Activated CD8-positive, alpha-beta memory T cell treated with anti-CD3 and anti-CD28 coated beads, Interleukin-2, amount 50 U/mL, for 48 hours (primary cell): Measurements from ENCODE around the gene LAMTOR4.

Experiments used
- DNase-seq: peaks from one replicate; pipeline ENCODE4 v3.0.0-alpha.2; 2020

The LAMTOR4 gene

DNA sequence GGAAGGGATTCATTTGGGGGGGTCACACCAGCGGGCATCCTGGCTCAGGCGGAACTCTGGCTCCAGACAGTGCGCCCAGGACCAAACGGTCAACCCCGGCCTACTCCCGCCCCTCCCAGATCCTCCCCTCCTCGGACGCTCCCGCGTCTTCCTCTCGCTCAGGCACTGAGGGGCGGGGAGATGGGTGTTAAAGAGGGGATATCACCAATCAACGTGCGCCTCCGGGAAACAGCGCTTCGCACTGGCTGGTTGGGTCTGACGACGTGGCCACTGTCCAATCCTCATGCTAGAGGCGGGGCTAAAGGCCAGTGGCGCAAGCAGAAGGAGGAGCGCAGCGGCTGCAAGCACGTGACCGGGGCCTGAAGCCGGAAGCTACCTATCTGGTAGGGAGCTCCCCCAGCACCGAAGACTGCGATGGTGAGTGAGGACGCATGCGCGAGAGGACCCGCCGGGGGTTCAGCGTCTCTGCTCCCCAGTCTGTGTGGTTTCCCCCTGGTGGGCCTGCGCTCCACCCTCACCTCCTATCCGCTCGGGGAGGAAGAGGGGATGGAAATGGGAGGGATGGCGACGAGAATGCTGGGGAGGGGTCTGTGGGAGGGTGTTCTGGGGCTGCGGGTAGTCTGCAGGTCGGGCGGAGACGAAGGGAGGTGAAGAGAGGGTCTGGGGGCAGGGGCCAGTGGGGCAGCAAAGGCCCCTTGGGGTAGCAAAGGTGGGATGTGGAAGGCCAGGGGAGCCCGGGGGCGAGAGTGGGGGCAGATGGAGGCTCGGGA, at the start of gene LAMTOR4:
LAMTOR4 (plus strand) TSS at position 360 of the 770 bp plus-strand sequence; CDS start at position 415, 55 bp downstream.
- DNase-seq, result peak; percentile 96

DNA sequence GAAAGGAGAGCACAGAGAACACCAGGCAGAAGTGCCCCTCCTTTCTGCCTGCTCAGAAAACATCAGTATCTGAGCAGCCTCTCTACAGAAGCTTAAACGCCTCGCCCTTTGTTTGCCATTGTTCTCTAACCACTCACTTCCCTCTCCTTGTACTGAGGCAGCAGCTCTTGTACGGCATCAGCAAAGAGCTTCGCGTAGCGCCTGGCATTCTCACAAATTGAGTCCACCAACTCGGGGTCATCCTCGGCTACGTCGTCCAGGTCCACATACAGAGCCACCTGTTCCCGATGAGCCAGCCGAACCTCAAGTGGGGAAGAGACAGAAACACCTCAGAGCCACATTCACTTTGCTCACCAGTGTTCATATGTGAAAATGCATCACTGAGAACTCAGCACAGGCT, 49.3 kb upstream of the LAMTOR4 start:
- no peak for DNase-seq

DNA sequence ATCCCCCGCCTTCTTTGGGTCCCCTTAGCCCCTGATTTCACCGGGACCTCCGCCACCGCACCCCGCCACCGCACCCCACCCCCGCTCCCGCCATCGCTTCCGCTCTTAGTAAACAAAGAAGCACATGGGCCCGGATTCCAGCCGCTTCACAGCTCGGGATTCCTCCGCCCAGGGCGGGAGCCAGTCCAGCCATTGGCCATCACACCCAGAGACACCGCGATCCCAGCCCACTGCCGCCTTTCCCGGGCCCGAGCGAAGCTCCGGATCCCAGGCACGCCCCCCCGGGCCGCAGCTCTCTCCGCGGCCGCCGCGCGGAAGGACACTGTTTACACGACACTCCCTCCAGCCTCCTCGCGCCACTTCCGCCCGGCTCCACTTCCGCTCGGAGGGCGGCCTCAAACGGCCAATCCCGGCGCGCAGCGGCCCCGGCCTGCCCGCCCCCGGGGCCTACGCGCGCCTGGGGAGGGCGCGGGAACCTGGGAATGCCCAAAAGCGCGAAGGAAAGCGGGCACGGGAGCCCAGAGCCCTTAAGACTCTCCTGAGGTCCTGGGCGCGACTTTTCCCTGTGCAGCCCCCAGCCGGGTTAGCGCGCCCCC, 48.2 kb upstream of the LAMTOR4 start:
- DNase-seq, result peak; percentile 93

DNA sequence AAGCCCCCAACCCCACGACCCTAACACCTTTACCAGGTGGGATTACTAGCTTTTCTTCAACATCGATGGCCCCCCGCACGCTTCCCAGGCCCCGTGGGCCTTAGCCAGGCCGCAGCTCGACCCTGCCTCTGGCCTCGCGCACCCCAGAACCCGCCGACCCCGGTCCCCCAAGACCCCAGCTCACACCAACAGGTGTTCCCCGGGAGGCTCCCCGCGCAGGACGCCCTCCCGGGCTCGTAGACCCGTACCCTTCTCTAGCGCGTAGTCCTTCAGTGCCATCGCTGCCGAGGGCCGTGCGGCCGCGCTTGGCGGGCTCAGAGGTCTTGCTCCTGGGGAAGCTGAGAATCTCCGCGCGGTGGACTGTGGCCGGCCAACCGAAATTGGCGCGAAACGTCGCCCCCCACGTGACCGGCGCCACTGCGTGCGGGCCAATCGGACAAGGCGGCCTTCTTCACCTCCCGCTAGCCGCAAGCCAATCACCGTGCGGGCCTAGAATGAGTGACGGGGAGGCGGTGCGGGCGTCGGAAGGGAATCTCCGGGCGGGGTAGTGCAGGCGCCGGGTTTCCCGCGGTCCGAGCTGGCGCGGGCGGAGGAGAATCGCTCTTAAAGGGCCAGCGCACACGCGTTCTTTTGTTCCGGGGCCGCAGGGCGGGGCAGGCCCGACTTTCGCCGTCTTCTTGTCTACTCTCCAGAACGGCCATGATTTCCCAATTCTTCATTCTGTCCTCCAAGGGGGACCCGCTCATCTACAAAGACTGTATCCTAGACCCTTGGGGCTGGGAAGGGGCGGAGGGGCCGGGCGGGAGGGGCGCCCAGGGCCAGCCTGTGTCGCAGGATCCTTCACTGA, 47.5 kb upstream of the LAMTOR4 start, which contains the start of the genes AP4M1 and MCM7:
AP4M1 (plus strand) TSS at position 628 of the 847 bp plus-strand sequence; CDS start at position 700, 72 bp downstream.
MCM7 (minus strand) TSS at position 382 of the 847 bp plus-strand sequence; CDS start at position 279, 103 bp downstream.
- DNase-seq, result peak; percentile 98

DNA sequence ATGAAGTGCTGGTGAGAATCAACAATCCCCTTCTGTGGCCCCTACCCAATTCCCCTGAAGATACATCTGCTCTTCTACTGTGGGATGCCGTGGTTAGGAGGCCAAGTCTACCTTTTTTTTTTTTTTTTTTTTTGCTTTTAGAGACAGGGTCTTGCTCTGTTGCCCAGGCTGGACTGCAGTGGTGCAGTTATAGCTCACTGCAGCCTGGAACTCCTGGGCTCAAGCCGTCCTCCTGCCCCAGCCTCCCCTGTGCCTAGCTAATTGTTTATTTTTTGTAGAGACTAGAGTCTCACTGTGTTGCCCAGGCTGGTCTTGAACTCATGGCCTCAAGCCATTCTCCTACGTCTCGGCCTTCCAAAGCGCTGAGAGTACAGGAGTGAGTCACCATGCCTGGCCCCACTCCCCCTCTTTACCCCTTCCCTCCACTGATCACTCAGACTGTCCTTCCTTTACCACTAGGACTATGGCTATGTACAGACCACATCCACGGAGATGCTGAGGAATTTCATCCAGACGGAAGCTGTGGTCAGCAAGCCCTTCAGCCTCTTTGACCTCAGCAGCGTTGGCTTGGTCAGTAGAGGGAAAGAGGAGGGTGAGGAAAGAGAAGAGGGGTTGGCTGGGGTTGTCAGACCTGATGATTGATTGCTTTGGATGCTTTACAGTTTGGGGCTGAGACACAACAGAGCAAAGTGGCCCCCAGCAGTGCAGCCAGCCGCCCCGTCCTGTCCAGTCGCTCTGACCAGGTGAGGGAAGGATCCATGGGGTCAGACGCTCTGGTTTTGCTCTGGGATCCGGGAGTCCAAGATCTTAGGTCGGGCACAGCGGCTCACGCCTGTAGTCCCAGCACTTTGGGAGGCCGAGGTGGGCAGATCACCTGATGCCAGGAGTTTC, 45.5 kb upstream of the LAMTOR4 start:
- no peak for DNase-seq

DNA sequence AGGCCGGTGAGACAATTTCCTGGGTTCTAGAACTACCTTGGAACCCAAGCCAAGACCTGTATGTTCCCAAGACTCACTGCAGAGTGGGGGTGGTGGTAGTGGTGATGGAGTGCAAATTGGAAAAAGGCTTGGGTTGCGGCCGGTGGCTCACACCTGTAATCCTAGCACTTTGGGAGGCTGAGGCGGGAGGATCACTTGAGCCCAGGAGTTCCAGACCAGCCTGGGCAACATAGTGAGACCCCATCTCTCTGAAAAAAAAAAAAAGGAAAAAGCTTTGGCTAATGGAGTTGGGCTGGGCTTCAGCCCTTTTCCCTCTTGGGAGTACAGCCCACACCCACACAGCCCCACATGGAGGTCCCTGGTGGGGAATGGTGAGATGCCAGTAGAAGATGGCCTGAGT, 43.2 kb upstream of the LAMTOR4 start:
- DNase-seq, result no peak

DNA sequence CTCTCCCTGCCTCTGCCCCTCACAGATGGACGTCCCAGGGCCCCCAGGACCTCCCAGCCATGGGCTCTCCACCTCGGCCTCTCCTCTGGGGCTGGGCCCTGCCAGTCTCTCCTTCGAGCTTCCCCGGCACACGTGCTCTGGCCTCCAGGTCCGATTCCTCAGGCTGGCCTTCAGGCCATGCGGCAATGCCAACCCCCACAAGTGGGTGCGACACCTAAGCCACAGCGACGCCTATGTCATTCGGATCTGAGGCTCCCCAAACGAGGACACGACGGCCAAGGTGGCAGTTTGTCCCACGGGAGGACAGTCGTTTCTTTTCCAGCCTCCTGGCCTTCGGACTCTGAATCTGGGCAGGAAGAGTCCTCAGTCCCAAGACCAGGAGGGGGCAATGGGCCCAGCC, 42.1 kb upstream of the LAMTOR4 start:
- no peak for DNase-seq

DNA sequence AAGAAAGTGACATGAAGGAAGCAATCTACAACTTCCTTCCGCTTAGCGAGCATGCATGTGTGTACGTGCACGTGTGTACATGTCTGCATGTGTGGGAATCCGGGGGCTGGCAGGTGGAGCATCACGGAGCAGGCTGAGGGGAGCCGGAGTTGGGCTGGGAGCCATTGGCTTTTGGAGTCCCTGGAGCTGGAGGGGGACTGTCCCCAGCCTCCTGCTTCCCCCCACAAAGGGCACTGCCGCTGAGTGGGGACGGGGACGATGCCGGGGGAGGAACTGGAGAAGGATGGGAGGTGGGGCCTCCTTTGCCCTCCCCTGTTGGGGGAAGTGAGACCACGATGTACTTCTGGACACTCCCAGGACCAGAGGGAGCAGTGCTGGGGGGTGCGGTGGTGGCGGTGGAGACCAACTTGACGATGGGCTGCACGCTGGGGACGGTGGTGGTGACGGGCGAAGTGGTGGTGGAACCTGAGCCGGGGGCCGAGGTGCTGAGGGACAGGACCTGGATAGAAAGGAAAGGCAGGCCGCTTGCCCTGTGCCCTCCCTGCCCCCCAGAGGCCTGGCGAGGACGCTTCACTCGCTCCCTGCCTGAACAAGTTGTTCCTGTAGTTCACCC, 41.5 kb upstream of the LAMTOR4 start:
- no peak for DNase-seq

DNA sequence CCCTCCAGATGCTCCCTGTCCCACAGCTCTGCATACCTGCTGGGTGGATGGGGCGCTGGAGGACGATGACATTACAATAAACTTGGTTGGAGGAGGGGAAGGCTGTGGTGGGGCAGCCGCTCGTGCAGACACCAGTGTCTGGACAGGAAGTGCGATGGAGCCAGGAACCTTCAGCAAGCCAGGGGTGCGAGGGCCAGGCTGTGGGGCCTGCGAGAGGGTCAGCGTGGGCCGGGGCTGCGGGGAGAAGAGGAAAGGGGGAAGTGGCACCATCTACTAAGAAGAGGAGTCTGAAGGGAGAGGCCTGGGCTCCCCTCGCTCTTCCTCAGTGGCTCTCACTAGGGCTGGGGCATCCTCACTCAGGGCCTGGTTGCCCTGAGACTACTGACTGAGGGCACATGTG, 40.8 kb upstream of the LAMTOR4 start:
- no peak for DNase-seq

DNA sequence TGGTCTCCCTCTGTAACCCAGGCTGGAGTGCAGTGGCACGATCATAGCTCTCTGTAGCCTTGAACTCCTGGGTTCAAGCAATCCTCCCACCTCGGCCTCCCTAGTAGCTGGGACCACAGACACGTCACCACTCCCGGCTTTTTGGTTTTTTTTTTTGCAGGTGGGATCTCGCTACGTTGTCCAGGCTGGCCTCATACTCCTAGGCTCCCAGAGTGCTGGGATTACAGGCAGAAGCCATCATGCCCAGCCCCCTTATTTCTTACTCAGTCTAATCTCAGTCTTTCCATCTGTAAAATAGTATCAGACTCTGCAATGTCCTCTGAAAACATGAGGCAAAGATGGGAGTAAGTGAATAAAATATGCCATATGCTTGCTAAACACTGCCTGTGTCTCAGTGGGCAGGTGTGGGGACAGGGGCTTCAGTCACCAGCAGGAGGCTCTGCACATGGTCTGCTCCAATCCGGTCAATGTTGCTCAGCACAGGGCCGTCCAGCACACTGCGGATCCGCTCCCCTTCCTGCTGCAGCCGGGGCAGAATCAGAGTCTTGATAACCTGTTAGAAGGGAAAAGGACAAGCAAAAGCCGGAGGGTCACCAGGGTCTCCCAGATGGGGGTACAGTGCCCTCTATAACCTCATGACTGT, 39.1 kb upstream of the LAMTOR4 start:
- DNase-seq, result no peak

DNA sequence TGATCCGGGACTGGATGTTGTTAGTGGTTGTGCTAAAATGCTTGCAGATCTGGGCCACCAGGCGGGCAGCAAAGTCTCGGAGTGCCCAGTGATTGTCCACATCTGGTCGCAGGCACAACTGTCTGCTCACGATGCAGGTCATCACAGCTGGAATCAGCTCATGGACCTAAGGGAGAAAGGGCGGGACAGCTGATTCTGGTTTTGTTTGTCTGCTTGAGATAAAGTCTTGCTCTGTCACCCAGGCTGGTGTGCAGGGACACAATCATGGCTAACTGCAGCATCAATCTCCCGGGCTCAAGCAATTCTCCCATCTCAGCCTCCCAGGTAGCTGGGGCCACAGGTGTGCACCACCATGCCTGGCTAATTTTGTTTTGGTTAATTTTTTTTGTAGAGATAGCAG, 37.6 kb upstream of the LAMTOR4 start:
- DNase-seq, result no peak

DNA sequence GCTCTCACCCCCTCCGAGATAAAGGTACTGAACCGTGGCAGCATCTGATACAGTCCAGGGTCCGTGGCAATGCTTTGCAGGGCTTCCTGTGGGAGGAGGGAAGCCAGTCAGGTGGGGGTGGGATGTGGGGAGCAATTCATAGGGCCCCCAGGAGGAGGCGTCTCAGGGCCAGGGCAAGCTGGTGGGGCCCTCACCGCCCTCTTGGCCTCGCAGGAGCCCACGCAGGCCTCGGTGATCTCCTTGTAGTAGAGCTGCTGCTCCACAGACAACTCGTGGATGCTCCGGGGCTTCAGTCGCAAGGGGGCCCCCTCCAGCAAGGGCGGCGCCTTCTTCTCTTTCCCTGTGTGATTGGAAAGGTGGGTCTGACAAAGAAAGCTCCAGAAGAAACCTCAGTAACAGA, 36.8 kb upstream of the LAMTOR4 start:
- DNase-seq, result no peak

DNA sequence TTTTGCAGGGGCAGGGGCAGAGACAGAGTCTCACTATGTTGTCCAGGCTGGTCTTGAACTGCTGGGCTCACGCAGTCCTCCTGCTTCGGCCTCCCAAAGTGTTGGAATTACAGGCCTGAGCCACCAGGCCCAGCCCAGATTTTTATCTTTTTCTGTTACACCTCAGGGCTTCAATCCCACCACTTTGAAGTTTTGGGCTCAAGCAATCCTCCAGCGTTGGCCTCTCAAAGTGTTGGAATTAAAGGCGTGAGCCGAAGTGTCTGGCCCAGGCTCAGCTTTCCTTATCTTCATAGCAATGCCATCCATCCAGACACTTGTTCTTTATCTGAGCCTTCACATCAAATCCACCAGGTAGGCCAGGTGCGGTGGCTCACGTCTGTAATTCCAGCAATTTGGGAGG, 33.7 kb upstream of the LAMTOR4 start:
- DNase-seq, result no peak

DNA sequence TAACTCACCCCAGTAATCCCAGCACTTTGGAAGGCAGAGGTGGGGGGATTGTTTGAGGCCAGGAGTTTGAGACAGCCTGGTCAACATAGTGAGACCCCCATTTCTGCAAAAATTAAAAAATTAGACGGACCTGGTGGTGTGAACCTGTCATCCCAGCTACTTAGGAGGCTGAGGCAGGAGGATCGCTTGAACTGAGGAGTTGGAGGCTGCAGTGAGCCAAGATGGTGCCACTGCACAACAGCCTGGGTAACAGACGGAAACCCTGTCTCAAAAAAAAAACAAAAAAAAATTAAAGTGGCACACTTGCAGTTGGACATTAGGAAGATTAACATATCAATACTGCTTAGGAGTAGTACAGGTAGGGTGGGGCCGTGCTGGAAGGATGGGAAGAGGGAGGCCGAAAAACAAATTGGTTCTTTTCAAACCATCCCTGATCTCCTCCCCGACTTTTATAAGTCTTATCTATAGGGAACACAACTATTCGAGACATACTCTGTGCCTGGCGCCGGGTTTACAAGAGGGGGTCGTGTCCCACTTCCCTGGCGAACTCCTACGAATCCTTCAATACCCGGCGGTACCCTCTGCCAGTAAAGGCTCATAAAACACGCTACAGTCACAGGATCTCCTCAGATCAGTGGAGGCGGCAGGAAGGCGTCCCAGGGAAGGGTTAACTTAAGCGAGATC, 30.2 kb upstream of the LAMTOR4 start:
- no peak for DNase-seq

DNA sequence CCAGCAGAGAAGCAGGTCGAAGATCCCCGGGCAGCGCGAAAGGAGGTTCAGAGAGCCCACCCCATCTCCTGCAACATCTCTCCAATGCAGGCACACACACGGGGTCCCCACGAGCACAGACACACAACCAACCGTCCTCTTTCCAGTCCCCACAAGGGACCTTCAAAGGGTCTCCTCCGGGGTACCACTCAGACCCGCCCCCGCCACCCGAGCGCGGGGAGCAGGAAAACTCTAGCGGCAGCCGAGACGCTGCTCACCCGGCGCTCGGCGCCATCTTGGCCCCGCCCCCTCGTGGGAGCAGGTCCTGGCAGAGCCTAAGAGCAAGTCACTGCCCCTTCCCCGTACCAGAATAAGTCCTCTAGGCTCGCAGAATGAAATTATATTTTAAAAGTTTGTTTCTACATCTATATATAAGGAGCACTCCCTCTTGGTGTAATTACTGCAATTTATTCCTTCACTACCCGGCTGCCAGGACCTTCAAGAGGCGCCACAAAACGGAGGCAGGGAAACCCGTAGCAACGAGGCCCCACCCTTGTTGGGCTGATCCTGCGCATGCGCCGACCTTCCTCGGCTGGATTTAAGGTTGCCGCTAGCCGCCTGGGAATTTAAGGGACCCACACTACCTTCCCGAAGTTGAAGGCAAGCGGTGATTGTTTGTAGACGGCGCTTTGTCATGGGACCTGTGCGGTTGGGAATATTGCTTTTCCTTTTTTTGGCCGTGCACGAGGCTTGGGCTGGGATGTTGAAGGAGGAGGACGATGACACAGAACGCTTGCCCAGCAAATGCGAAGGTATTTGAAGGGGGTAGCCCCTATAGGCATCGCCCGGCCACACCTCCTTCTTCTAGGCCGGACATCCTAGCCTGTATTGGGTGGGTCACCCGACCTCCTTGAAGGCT, 29.4 kb upstream of the LAMTOR4 start, which contains the start of the genes CNPY4 and TAF6:
CNPY4 (plus strand) TSS at position 563 of the 898 bp plus-strand sequence; CDS start at position 674, 111 bp downstream.
TAF6 (minus strand) TSS at position 287 of the 898 bp plus-strand sequence. CDS start 5,149 bp downstream, outside the sequence.
- peak; percentile 97 for DNase-seq

DNA sequence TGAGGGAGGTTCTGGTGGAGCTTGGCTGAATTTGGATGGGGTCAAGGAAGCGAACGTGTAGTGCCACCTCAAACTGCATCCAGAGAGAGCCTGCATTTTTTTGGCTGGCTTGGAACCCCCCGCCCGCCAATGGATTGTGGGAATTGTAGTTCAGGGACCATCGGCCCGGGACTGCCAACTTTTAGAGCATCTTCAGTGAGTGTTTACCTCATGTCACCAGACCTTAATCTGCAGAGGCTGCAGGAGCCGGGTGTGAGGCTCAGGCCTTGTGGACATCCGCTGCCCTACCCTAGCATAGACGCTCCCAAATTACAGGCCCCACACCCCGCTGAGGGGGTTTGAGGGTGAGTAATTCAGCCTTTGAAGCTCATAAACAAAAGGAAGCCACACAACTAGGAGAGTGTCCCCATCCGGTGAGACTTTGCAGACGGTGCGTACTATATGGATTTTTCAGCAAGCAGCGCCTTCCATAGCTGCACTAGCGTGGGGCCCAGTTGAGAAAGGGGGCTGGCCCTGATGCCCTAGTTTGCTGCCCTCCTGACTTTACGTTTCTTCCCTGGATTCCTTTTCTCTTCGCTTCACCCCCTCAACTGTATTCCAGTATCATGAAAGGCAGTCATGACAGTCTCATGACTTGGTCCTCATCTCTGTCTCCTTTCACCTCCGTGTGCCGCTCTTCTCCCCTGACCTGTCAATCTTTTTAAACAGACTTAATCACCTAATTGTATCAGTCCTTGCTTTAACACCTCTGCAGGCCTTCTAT, 28.6 kb upstream of the LAMTOR4 start:
- no peak for DNase-seq

DNA sequence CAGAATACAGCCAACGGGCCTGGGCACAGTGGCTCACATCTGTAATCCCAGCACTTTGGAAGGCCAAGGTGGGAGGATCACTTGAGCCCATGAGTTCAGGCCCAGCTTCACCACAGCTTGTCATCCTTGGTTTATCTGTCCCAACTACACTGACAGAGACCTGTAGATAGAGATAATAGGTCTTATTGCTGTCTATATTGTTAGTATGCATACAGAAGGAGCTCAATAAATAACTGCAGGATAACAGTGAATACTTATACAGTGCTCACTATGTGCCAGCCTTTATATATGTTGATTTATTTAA, 28.0 kb upstream of the LAMTOR4 start:
- DNase-seq, result no peak

DNA sequence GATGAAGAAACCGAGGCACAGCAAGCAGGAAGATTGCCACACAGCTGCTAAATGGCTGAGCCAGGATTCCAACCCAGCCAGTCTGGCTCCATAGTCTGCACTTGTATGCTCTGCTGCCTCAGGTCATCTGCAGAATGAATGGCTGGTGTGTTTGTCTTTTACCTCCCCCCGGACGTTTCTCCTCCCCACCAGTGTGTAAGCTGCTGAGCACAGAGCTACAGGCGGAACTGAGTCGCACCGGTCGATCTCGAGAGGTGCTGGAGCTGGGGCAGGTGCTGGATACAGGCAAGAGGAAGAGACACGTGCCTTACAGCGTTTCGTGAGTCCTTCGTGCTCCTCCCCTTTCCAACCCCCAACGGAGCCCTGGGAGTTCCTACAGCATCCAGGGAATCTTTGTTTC, 26.7 kb upstream of the LAMTOR4 start:
- no peak for DNase-seq

DNA sequence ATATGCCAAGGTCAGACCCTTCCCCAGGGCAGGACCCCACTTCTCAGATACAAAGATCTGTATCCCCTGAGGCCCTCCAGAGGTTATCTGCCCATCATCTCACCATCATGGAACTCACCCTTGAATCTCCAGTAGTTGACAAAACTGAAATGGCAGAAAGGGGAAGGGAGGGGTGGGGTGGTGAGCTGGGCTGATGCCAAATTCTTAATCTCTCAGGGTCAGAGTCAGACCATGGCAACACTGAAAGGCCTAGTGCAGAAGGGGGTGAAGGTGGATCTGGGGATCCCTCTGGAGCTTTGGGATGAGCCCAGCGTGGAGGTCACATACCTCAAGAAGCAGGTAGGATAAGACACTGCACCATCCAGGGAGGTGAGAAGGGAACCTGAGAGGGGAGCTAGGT, 26.1 kb upstream of the LAMTOR4 start:
- no peak for DNase-seq
